ENCODE measurements around the gene DNAH17.

DNAH17 gene

GRCh38 chr17:78431692-78431958, 145.6 kb downstream of the DNAH17 start:
- DNase-seq (ENCODE audit: low spot score): no peak

DNA sequence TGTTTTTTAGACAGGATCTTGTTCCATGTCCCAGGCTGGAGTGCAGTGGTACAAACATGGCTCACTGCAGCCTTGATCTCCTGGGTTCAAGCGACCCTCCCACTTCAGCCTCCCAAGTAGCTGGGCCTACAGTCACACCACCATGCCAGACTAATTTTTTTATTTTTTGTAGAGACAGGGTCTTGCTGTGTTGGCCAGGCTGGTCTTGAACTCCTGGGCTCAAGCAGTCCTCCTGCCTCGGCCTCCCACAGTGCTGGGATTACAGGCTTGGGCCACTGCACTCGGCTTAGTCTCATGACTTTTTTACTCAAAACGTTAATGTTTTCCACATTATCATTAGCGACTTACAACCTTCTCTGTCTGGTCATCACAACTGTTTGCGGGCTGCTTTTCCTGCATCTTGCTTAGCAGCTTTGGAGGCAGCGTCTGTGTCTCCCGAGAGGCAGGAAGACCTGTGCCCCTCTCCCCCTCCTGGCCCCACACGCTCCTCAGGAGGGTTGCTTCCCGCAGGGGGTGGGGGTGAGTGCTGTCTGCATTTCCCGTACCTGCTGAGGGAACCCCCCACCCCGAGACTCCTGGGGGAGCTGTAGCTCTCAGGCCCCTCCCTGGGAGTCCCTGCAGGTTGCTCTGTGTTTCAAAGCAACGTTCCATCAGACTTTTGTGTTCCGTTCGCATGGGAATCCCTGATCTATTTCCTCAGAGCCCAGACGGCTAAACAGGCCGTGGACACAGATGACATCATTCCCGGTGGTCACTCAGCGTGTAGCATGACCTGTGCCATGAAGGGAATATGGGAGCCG, 146.1 kb downstream of the DNAH17 start:
- no peak for DNase-seq (ENCODE audit: low spot score)

DNA sequence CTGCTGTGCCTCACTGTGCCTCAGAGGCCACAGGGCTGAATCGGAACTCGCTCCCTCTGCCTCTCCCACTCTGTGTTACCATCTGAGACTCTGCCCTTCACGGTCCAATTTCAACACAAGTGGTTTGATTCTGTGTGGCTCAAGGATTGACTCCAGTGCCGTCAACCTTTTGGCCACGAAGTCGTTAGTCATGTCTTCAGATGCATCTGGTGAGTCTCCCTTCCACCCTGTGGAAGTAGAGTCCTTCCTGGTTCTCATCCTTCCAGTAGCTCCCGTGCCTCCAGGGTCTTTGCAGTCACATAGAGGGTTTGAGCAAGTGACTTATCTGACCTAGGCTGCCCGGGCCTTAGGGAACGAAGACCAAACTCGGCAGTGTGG, 147.6 kb downstream of the DNAH17 start:
- DNase-seq (ENCODE audit: low spot score): no peak

DNA sequence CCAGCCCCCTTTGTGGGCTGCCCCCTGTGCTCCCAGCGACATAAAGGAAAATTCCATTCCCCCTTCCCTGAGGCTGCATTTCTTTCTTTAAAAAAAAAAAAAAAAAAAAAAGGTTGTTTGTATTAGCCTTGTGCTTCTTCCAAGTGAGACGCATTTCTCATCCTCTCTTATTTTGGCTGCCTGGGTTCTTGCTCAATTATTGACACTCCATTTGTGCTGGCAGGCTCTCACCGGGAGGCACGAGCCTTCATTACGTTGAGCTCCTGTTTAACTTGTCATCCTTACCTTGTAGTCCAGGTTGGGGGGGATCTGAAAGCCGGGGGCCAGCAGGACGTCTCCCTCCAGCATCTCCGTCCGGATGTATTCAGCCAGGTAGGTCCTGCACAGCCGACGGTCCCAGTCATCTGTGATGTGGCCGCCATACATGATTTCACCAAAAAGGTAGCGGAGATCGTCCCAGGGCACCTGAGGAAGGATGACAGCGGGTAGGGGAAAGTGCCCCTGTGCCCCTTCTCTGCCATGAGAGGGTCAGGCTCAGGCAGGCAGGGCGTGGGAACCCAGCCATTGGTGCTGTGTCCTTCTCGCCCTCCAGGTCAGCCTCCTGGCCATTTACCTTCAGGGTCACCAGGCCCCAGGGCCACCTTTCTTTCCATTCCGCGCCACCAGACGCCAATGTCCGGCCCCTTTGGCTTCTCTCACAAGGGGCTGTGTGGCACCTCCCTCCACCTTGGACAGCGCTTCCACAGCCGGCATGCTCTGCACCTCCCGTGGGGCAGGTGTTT, 148.2 kb downstream of the DNAH17 start:
- no peak for DNase-seq (ENCODE audit: low spot score)

- DNase-seq (ENCODE audit: low spot score): no peak
Observed at GRCh38 chr17:78428025-78428575, 149.1 kb downstream of the DNAH17 start.

GRCh38 chr17:78427140-78427539, 150.1 kb downstream of the DNAH17 start:
- no peak for DNase-seq (ENCODE audit: low spot score)

DNA sequence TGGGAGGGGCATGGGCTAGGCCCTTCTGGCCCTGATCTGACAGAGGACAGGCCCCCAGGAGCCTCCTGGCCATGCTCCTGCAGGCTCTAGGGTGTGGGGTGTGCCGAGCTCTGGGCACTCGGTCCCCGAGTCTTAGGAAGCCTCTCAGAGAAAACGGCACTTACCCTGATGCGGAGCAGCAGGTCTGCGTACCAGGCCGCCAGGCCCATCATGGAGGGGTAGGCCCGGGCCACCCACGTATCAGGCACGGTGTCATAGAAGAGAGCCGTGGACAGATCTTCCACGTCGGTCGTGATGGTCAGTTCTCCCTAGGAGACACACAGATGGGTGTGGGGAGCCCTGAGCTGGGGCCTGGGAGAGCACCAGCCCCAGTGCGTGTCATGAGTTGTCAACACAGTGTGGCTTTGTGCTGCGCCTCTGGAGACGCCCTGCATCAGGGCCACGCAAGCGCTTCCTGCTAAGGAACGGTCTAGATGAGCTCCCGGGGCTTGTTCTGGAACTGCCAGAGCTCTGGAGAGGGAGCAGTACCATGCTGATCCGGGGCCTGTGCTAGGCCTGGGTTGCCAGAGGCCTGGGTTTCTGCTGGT, 150.8 kb downstream of the DNAH17 start:
- no peak for DNase-seq (ENCODE audit: low spot score)

DNA sequence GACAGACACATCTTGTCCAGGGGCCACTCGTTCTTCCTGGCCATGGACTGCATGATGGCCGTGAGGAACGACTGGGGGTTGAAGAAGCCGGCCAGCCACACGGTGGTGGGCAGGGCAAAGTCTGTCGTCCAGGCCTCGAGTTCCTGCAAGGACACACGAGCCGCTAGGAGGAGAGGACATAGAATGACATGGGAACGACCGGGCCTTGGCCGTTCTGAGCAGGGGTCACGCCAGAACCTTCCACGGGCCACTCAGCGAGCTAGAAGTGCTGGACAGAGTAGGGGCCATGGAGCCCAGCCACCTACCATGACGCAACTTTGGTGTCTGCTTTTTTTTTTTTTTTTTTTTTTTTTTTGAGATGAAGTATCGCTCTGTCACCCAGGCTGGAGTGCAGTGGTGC, 151.8 kb downstream of the DNAH17 start:
- DNase-seq (ENCODE audit: low spot score): no peak

- no peak for DNase-seq (ENCODE audit: low spot score)
Observed at GRCh38 chr17:78423961-78424675, 153.1 kb downstream of the DNAH17 start.

GRCh38 chr17:78422872-78423588, 154.2 kb downstream of the DNAH17 start:
- DNase-seq (ENCODE audit: low spot score): no peak

DNA sequence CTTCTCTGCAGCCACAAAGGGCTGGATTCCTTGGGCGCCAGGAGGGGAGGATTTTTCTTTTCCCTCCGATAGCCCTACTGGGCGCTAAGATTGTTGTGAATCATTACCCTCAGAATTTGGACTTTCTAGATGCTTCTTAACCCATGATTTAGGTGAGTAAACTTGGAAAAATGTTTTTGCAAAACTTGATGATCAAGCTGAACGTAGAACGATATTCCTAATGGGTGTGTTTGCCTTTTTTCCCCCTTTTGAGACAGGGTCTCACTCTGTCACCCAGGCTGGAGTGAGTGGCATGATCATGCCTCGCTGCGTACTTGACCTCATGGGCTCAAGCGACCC, 155.0 kb downstream of the DNAH17 start:
- no peak for DNase-seq (ENCODE audit: low spot score)

DNA sequence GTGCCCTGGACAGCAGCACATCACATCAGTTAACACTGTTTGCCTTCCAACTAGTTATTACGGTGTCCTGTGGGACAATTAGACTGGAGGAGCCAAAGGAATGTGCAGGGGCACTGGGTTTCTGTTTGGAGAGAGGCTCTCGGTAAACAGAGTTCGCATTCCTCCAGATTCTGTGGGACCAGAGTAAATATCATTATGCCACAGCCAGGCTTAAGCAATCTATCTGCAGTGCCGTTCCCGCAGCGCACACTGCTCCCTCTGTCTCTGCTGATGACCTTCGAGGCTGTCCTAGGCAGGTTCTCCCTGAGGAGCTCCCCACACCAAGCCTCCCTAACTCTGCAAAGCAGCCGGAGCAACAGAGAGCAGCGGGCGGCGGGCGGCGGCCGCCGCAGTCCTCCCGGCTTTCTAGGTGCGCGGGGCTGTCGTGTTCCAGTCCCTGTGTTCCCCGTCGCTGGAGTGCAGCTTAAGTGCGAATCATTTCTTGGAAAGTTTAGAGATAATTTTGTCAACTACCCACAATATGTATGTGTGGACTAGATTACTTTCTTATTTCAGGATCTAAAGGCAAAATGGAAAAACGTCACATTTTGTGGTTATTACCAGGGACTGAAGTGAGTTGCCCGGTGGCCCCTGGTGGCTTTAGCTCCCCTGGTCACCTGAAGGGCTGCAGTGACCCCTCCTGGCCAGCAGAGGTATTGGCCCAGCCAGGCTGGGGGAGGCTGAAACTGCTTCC, 155.5 kb downstream of the DNAH17 start:
- DNase-seq (ENCODE audit: low spot score): peak; percentile 56

DNA sequence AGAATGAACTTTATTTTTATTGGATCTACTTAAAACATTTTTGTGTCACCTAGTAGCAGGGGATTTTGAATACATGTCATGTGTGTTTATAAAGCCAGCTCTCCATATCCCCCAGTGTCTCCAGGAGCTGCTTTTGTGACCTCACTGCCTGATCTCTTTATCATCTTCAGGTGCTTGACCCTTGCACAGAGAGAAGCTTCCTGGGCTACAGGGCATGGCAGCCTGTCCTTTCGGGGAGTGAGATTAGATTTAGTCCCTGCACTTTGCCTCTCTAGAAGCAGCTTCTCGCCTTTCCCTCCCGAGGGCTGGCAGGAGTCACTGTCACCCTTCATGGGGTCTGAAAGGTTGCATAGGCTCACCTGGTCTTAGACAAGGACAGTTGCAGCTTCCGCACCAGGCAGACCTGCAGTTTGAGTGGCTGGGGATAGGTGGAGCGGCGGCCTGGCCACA, 156.1 kb downstream of the DNAH17 start:
- DNase-seq (ENCODE audit: low spot score): no peak

GRCh38 chr17:78419970-78420815, 157.0 kb downstream of the DNAH17 start:
- DNase-seq (ENCODE audit: low spot score): no peak

DNA sequence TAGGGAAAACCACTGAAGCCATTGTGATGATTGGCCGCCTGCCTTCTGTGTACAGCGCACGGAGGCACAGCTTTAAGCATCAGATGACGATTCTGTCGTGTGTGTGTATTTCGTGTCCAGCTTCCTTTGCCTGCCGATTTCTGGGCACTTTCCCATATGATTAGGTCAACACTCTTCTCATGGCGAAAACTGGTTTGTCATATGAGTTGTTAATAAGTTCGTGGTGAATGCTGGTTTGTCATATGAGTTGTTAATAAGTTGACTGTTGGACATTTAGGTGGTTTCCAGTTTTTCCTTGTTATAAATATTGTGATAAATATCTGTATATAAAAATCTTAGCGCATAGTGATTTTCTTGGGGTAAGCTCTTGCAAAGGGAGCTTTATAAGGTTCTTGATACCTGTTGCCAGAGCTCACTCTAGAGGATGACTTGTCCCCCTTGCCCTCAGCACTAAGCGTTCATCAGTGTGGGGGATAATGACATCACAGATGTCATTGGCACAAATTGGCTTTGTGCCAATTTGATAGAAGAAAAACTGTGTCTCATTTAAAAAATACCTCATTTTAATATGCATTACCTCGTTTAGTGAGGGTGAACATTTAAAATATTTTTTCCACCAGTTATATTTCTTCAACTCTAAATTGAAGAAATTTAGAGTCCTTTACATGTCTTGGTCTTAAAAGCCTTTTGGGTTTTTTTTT, 158.7 kb downstream of the DNAH17 start:
- DNase-seq (ENCODE audit: low spot score): no peak

GRCh38 chr17:78417531-78417909, 159.7 kb downstream of the DNAH17 start:
- DNase-seq (ENCODE audit: low spot score): no peak

GRCh38 chr17:78416791-78417530, 160.2 kb downstream of the DNAH17 start:
- DNase-seq (ENCODE audit: low spot score): no peak

All from SK-N-DZ (cell line).